HepG2 (cell line): ENCODE data around the gene CYB5R3. TPM values are rescaled to one million over a fixed set of nuclear protein-coding genes. Genes with fewer than 3 reads are reported as not detected.

Experiments
- ARID3A ChIP-seq: IDR thresholded peaks from 2 replicates; pipeline ENCODE4 v1.6.1; 2012; ENCODE audit warnings: low read depth, low read length, improper control_type of control experiment
- ARID4A ChIP-seq: sonication (generic); formaldehyde crosslinking; IDR thresholded peaks from 2 replicates; pipeline ENCODE4 v1.5.0; 2020; ENCODE audit warnings: mild to moderate bottlenecking, missing genetic modification reagents, borderline replicate concordance
- CTCF ChIP-seq: sonication (generic); formaldehyde crosslinking; IDR thresholded peaks from 2 replicates; pipeline ENCODE4 v1.5.0; 2020; ENCODE audit warnings: mild to moderate bottlenecking, missing genetic modification reagents, moderate library complexity
- FOSL2 ChIP-seq: sonication (generic); formaldehyde crosslinking; IDR thresholded peaks from 2 replicates; pipeline ENCODE4 v1.4.0; 2020; ENCODE audit warnings: missing genetic modification reagents
- HMGXB3 ChIP-seq: sonication (generic); formaldehyde crosslinking; IDR thresholded peaks from 2 replicates; pipeline ENCODE4 v1.4.0; 2020; ENCODE audit warnings: missing genetic modification reagents, borderline replicate concordance
- MAX ChIP-seq: IDR thresholded peaks from 2 replicates; pipeline ENCODE4 v1.6.1; 2012; ENCODE audit warnings: inconsistent platforms
- SNAPC2 ChIP-seq: sonication (generic); formaldehyde crosslinking; IDR thresholded peaks from 2 replicates; pipeline ENCODE4 v1.8.1; 2022; ENCODE audit warnings: mild to moderate bottlenecking, missing genetic modification reagents
- SP4 ChIP-seq: sonication (generic); formaldehyde crosslinking; IDR thresholded peaks from 2 replicates; pipeline ENCODE4 v1.8.1; 2023; ENCODE audit warnings: mild to moderate bottlenecking, missing genetic modification reagents
- ZBTB4 ChIP-seq: sonication (generic); formaldehyde crosslinking; IDR thresholded peaks from 2 replicates; pipeline ENCODE4 v1.4.0; 2020; ENCODE audit warnings: missing genetic modification reagents, mild to moderate bottlenecking, borderline replicate concordance
- ZC3H13 ChIP-seq: sonication (generic); formaldehyde crosslinking; IDR thresholded peaks from 2 replicates; pipeline ENCODE4 v1.8.1; 2023; ENCODE audit warnings: mild to moderate bottlenecking, missing genetic modification reagents, moderate library complexity
- ZNF788 ChIP-seq: sonication (generic); formaldehyde crosslinking; IDR thresholded peaks from 2 replicates; pipeline ENCODE4 v1.5.0; 2020; ENCODE audit warnings: mild to moderate bottlenecking, missing genetic modification reagents, borderline replicate concordance
- polyA plus RNA-seq, 8 experiments: library from polyadenylated mRNA; depleted of rRNA in 3 of 8; stranded (reverse) in 7 of 8; unstranded in 1 of 8; fragments of >200 nt; fragmentation: Illumina TruSeq in 4 of 8; extraction: Trizol in 4 of 8; gene quantifications; 2 replicates each; pipeline versions ENCODE4 v1.2.1 to v1.2.3, GENCODE V29; 2011 to 2016; ENCODE audit warnings: low read depth in 4 of 8, missing spikeins in 1 of 8, mixed read lengths in 1 of 8; ENCODE audit not compliant: insufficient read depth in 1 of 8
- total RNA-seq, 5 experiments: library from RNA; depleted of rRNA; stranded (reverse); fragments of >200 nt; fragmentation: Illumina TruSeq; extraction: Trizol; gene quantifications; 2 replicates each; pipeline ENCODE4 v1.2.3, GENCODE V29; 2016; ENCODE audit warnings: low read depth in 1 of 5

CYB5R3 gene
- total and polyA plus RNA-seq, 2 of the 13 experiments (the other 11 are each of a cell fraction or from before 2014, with no cell fraction given), result 32.4 to 305 TPM

- TF ChIP-seq MAX (peak; percentile 91), SNAPC2 (0 out of 2 replicates have a peak, but pooled peaks have one; percentile 65), ZNF788 (CRISPR knock-in tag) (peak; percentile 50; the same call in 1 of the 2 replicates), SP4 (CRISPR knock-in tag) (0 out of 2 replicates have a peak, but pooled peaks have one; percentile 33), ZC3H13 (CRISPR knock-in tag) (peak; percentile 53; the same call in 1 of the 2 replicates), CTCF (CRISPR knock-in tag) (peak; percentile 9; the same call in 1 of the 2 replicates), ZBTB4 (CRISPR knock-in tag) (0 out of 2 replicates have a peak, but pooled peaks have one; percentile 26), ARID3A (0 out of 2 replicates have a peak, but pooled peaks have one; percentile 40), FOSL2 (CRISPR knock-in tag) (peak; percentile 24; the same call in 1 of the 2 replicates), HMGXB3 (CRISPR knock-in tag) (peak; percentile 33; the same call in 1 of the 2 replicates), ARID4A (CRISPR knock-in tag) (peak; percentile 78)
Observed at GRCh38 chr22:42601879-42602465, 47.2 kb downstream of the CYB5R3 start (continued).
